ENCODE results near the gene ERC2.

The ERC2 gene

DNA sequence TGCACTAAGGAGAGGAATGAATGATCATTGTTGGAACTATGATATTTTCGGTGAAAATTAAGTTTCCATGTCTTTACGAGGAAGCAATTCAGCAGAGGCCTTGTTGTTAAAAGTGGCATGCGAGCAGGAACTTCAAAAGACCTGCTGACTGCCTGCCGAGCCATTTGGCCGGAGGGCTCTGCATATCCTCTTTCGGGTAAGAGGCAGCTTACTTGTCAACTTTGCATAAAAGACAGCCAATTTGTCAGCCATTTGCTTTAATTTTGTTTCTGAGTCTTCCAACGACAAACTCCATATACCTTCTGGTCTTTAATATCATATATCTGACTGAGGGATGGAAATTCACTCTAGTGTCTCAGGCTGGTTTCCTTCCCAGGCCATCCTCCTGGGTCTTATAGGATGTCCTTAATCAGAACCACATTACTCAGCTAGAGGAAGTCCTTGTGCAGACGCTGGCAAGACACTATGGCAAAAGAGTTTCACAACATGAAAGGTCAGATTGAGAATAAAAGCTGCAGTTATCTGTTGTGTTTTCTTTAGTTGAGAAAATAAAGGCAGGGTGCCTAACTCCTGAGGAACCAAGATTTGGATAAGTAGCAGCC lies 852.5 kb downstream of the ERC2 start:
- no peaks in the 10 kb centered on the region for H3K27me3 ChIP-seq (ENCODE audit: control insufficient read depth in 1 of 2, insufficient read depth in 2 of 2, low read length in 2 of 2)
- H3K4me1 ChIP-seq (ENCODE audit: insufficient read depth, low read length): no peaks in the 10 kb centered on the region
- no peak overlapping the region for H3K27ac ChIP-seq (ENCODE audit: low read depth, low read length)
- no peak overlapping the region for H3K4me3 ChIP-seq (ENCODE audit: low read depth in 1 of 2, low read length in 2 of 2)
- H3K9ac ChIP-seq (ENCODE audit: low read length): no peak overlapping the region
- H3K9me3 ChIP-seq (ENCODE audit: low read length): no peaks in the 10 kb centered on the region
- no peaks in the 10 kb centered on the region for H3K36me3 ChIP-seq (ENCODE audit: insufficient read depth, low read length)

DNA sequence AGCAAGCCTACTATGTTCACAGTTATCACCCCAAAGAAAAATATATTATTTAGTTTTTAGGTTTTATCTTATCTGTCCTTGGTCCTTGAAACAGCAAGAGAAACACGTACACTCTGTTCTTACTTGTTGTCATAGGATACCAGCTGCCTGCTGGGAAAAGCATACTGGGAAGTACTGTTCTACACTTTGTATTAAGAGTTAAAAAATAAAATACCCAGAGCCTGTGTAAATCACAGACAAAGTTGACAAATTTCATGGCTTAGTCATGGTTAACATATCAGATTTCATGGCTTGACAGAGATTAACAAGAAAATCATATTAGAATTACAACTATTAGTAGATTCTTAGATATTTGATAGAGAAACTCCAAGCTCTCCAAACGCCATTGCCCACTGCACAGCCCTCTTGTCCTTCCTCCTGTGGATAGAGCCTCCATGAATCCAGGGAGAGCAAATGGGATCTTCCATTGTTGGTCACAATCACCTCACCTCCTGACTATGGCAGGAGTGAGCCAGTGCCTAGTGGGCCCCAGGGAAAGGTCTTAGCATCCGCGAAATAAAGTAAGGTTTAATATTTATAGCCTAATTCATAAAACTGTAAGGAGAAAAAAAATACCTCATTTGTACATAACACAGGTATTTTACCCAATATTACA lies 853.1 kb downstream of the ERC2 start:
- no peak overlapping the region for H3K9ac ChIP-seq (ENCODE audit: low read length)
- no peak overlapping the region for H3K27ac ChIP-seq (ENCODE audit: low read depth, low read length)
- no peaks in the 10 kb centered on the region for H3K9me3 ChIP-seq (ENCODE audit: low read length)
- no peak overlapping the region for H3K4me3 ChIP-seq (ENCODE audit: low read depth in 1 of 2, low read length in 2 of 2)
- H3K36me3 ChIP-seq (ENCODE audit: insufficient read depth, low read length): no peaks in the 10 kb centered on the region
- H3K27me3 ChIP-seq (ENCODE audit: control insufficient read depth in 1 of 2, insufficient read depth in 2 of 2, low read length in 2 of 2): no peaks in the 10 kb centered on the region
- no peaks in the 10 kb centered on the region for H3K4me1 ChIP-seq (ENCODE audit: insufficient read depth, low read length)

- Histone ChIP-seq H3K27me3 (ENCODE audit: control insufficient read depth in 1 of 2, insufficient read depth in 2 of 2, low read length in 2 of 2) (no peaks in the 10 kb centered on the region), H3K4me3 (ENCODE audit: low read depth in 1 of 2, low read length in 2 of 2) (no peak overlapping the region)
Measured at GRCh38 chr3:55611121-55611520, 857.1 kb downstream of the ERC2 start.

DNA sequence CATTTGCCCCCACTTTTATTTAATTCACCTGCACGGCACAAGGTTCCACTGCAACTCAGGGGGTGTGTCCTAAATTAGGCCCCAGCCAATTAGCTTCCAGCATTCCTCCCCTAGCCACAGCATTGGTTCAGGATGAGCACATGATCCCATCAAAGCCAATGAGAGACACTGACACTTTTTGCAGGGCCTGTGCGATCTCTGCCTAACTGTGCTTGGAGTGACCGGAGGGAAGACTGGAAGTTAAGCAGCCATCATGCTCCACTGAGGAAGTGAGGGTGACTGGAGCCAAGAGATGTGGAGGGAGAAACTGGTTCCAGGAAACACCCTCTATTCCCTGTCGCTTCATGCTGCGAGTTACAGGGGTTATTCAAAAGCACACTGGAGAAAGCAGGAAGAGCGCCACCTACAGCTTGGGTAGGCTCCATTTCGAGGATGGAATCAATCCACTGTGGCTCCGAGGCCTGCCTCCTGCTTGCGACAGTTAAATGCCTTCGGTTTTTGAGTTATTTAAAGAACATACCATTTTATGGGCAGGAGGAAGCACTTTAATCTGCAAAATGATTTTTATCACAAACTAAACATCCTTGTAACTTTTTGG lies 858.9 kb downstream of the ERC2 start:
- H3K9me3 ChIP-seq (ENCODE audit: low read length): no peaks in the 10 kb centered on the region
- no peak overlapping the region for H3K4me3 ChIP-seq (ENCODE audit: low read depth in 1 of 2, low read length in 2 of 2)
- no peaks in the 10 kb centered on the region for H3K4me1 ChIP-seq (ENCODE audit: insufficient read depth, low read length)
- no peak overlapping the region for H3K9ac ChIP-seq (ENCODE audit: low read length)
- H3K27ac ChIP-seq (ENCODE audit: low read depth, low read length): no peak overlapping the region
- no peaks in the 10 kb centered on the region for H3K27me3 ChIP-seq (ENCODE audit: control insufficient read depth in 1 of 2, insufficient read depth in 2 of 2, low read length in 2 of 2)
- no peaks in the 10 kb centered on the region for H3K36me3 ChIP-seq (ENCODE audit: insufficient read depth, low read length)

More at GRCh38 chr3:55611121-55611520, 857.1 kb downstream of the ERC2 start:
- Histone ChIP-seq H3K36me3 (ENCODE audit: insufficient read depth, low read length) (no peaks in the 10 kb centered on the region), H3K9me3 (ENCODE audit: low read length) (no peaks in the 10 kb centered on the region), H3K4me1 (ENCODE audit: insufficient read depth, low read length) (no peaks in the 10 kb centered on the region), H3K9ac (ENCODE audit: low read length) (no peak overlapping the region), H3K27ac (ENCODE audit: low read depth, low read length) (no peak overlapping the region)

GRCh38 chr3:55608301-55608937 lies 859.8 kb downstream of the ERC2 start:
- H3K27me3 ChIP-seq (ENCODE audit: control insufficient read depth in 1 of 2, insufficient read depth in 2 of 2, low read length in 2 of 2): no peaks in the 10 kb centered on the region
- H3K9ac ChIP-seq (ENCODE audit: low read length): no peak overlapping the region
- no peak overlapping the region for H3K4me3 ChIP-seq (ENCODE audit: low read depth in 1 of 2, low read length in 2 of 2)
- no peak overlapping the region for H3K27ac ChIP-seq (ENCODE audit: low read depth, low read length)
- H3K4me1 ChIP-seq (ENCODE audit: insufficient read depth, low read length): no peaks in the 10 kb centered on the region
- no peaks in the 10 kb centered on the region for H3K36me3 ChIP-seq (ENCODE audit: insufficient read depth, low read length)
- no peaks in the 10 kb centered on the region for H3K9me3 ChIP-seq (ENCODE audit: low read length)

GRCh38 chr3:55607844-55608243 lies 860.4 kb downstream of the ERC2 start:
- H3K27ac ChIP-seq (ENCODE audit: low read depth, low read length): no peak overlapping the region
- no peaks in the 10 kb centered on the region for H3K4me1 ChIP-seq (ENCODE audit: insufficient read depth, low read length)
- H3K36me3 ChIP-seq (ENCODE audit: insufficient read depth, low read length): no peaks in the 10 kb centered on the region
- H3K9me3 ChIP-seq (ENCODE audit: low read length): no peaks in the 10 kb centered on the region
- H3K27me3 ChIP-seq (ENCODE audit: control insufficient read depth in 1 of 2, insufficient read depth in 2 of 2, low read length in 2 of 2): no peaks in the 10 kb centered on the region
- H3K4me3 ChIP-seq (ENCODE audit: low read depth in 1 of 2, low read length in 2 of 2): no peak overlapping the region
- no peak overlapping the region for H3K9ac ChIP-seq (ENCODE audit: low read length)

DNA sequence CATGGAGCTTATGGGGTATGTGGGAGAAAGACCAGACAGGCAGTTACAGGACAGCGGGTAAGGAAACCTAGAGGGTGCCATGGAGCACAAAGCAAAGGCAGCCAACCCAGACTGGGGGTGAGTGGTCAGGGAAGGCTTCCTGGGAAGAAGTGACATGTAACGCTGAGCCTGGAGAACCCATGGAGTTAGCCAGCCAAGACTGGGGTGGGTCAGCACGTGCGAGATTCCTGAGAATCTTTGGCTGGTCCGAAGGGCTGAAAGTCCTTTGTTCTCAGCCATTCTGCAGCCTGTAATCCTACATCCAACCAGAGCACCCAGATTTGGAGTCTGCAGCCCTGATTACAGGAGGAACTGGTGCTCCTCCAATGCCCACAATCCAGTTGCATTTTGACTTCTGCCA lies 861.1 kb downstream of the ERC2 start:
- H3K4me3 ChIP-seq (ENCODE audit: low read depth in 1 of 2, low read length in 2 of 2): no peak overlapping the region
- H3K27ac ChIP-seq (ENCODE audit: low read depth, low read length): no peak overlapping the region
- no peaks in the 10 kb centered on the region for H3K36me3 ChIP-seq (ENCODE audit: insufficient read depth, low read length)
- no peaks in the 10 kb centered on the region for H3K9me3 ChIP-seq (ENCODE audit: low read length)
- H3K9ac ChIP-seq (ENCODE audit: low read length): no peak overlapping the region
- H3K4me1 ChIP-seq (ENCODE audit: insufficient read depth, low read length): no peaks in the 10 kb centered on the region
- H3K27me3 ChIP-seq (ENCODE audit: control insufficient read depth in 1 of 2, insufficient read depth in 2 of 2, low read length in 2 of 2): no peaks in the 10 kb centered on the region

- Histone ChIP-seq H3K36me3 (ENCODE audit: insufficient read depth, low read length) (no peaks in the 10 kb centered on the region), H3K4me1 (ENCODE audit: insufficient read depth, low read length) (no peaks in the 10 kb centered on the region), H3K27ac (ENCODE audit: low read depth, low read length) (no peak overlapping the region), H3K4me3 (ENCODE audit: low read depth in 1 of 2, low read length in 2 of 2) (no peak overlapping the region), H3K27me3 (ENCODE audit: control insufficient read depth in 1 of 2, insufficient read depth in 2 of 2, low read length in 2 of 2) (no peaks in the 10 kb centered on the region), H3K9ac (ENCODE audit: low read length) (no peak overlapping the region), H3K9me3 (ENCODE audit: low read length) (no peaks in the 10 kb centered on the region)
Measured at GRCh38 chr3:55605443-55606236, 862.6 kb downstream of the ERC2 start.

DNA sequence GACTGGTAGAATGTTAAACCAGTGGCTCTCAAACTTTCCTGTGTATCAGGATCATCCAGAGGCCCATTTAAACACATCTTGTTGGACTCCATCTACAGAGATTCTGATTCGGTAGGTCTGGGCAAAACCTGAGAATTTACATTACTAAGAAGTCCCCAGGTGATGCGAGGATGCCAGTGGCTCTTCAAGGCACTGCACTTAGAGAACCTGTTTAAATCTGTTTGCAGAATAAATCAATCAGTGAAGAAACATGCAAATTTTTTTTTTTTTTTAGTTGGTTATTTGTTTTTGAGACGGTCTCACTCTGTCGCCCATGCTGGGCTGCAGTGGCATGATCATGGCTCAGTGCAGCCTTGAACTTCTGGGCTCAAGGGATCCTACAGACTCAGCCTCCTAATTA lies 863.4 kb downstream of the ERC2 start:
- Histone ChIP-seq H3K4me3 (ENCODE audit: low read depth in 1 of 2, low read length in 2 of 2) (no peak overlapping the region), H3K4me1 (ENCODE audit: insufficient read depth, low read length) (no peaks in the 10 kb centered on the region), H3K36me3 (ENCODE audit: insufficient read depth, low read length) (no peaks in the 10 kb centered on the region), H3K27ac (ENCODE audit: low read depth, low read length) (no peak overlapping the region), H3K9ac (ENCODE audit: low read length) (no peak overlapping the region), H3K27me3 (ENCODE audit: control insufficient read depth in 1 of 2, insufficient read depth in 2 of 2, low read length in 2 of 2) (no peaks in the 10 kb centered on the region), H3K9me3 (ENCODE audit: low read length) (no peaks in the 10 kb centered on the region)

DNA sequence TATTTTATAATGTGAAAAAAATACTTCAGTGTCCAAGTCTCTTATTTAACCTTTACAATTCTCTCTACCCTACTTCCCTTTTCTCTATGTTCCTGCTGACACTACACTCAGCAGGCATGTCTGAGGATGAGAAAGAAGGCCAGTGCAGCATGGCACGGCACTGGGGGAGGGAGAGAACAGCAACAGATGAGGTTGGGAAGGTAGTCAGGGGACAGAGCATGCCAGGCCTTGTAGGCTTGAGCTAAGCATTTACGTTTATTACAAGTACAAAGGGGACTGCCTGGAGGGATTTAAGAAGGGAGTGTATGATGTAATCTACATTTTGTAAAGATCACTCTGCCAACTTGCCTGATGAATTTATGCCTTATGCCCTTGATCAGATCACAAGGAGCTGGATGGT lies 863.9 kb downstream of the ERC2 start:
- Histone ChIP-seq H3K4me3 (ENCODE audit: low read depth in 1 of 2, low read length in 2 of 2) (no peak overlapping the region), H3K36me3 (ENCODE audit: insufficient read depth, low read length) (no peaks in the 10 kb centered on the region), H3K27ac (ENCODE audit: low read depth, low read length) (no peak overlapping the region), H3K9ac (ENCODE audit: low read length) (no peak overlapping the region), H3K27me3 (ENCODE audit: control insufficient read depth in 1 of 2, insufficient read depth in 2 of 2, low read length in 2 of 2) (no peaks in the 10 kb centered on the region), H3K9me3 (ENCODE audit: low read length) (no peaks in the 10 kb centered on the region), H3K4me1 (ENCODE audit: insufficient read depth, low read length) (no peaks in the 10 kb centered on the region)

DNA sequence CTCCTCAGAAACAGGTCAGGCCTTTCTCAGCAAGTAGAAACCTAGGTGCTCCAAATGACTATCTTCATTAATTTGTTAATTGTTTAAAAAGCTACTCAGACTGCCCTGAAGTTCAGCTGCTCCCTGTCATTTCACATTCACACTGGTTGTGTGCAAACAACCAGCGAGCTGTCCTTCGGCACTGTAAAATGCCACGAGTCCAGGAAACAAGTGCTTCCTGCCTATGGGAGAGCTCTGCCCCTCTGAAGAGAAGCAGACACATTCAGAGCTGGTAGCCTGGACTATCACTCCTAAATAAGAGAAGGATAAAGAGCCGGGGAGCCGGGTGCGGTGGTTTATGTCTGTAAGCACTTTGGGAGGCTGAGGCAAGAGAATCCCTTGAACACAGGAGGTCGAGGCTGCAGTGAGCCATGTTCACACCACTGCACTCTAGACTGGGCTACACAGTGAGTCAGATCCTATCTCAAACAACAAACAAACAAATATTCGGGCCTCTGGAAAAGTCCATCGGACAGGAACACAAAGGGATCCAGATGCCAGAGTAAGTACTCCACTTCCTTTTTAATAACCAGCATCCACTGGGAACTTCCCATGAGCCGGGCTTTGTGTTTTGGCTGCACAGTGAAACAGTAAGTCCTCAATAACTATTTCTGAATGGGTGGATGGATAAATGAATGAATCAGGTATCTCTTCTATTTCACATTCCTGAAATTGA lies 866.7 kb downstream of the ERC2 start:
- H3K27me3 ChIP-seq (ENCODE audit: control insufficient read depth in 1 of 2, insufficient read depth in 2 of 2, low read length in 2 of 2): no peaks in the 10 kb centered on the region
- H3K27ac ChIP-seq (ENCODE audit: low read depth, low read length): no peak overlapping the region
- no peaks in the 10 kb centered on the region for H3K9me3 ChIP-seq (ENCODE audit: low read length)
- no peak overlapping the region for H3K4me3 ChIP-seq (ENCODE audit: low read depth in 1 of 2, low read length in 2 of 2)
- H3K4me1 ChIP-seq (ENCODE audit: insufficient read depth, low read length): no peaks in the 10 kb centered on the region
- no peak overlapping the region for H3K9ac ChIP-seq (ENCODE audit: low read length)
- no peaks in the 10 kb centered on the region for H3K36me3 ChIP-seq (ENCODE audit: insufficient read depth, low read length)

All from muscle layer of colon (tissue), 2 donors.